ENCODE measurements around the gene GPRASP1. TPM values are rescaled to one million over a fixed set of nuclear protein-coding genes. Genes with fewer than 3 reads are reported as not detected.

The GPRASP1 gene
- total and polyA plus RNA-seq, 2 of the 13 experiments (the other 11 are each of a cell fraction or from before 2014, with no cell fraction given): 0.38 to 1.4 TPM

DNA sequence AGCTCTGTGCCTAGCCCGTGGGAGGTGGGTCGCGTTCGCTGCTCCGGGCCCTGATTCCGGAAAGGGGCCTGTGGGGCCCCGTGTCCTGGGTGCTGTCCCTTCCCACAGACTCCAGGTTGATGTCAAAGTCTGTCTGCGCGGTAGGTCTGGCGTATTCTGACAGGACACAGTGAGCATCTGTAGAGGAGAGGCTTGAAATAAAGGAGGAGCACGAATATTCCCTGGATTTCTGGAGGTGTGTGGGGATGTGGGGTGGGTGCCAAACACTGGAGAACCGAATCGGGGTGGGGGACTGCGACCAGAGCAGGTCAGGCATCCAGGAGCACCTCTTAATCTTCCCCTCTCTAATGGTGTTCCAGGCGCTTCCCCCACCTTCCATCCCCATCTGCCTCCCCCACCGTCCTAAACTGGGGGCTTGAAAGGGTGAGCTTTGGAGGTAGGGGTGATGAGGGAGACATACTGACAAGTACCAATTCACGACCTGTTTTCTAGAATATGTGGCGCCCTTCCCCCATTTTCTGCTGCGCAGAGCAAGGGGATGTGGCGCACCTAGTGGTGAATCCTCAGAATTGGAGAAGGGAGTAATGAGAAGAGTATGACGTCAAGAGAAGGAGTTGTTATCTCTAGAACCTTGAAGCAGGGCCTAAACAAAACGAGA is 877 bp downstream of the GPRASP1 start:
- Histone ChIP-seq H3K4me3 (replicated peaks in 1 of 3; ENCODE audit: insufficient read depth in 1 of 3, low read depth in 2 of 3, low read length in 3 of 3) (no peak overlapping the region), H3K4me1 (ENCODE audit: insufficient read depth, low read length) (no peaks in the 10 kb centered on the region), H3K79me2 (ENCODE audit: insufficient read depth, low read length) (no peaks in the 10 kb centered on the region), H3K36me3 (replicated peaks in 1 of 2; ENCODE audit: control insufficient read depth in 1 of 2, insufficient read depth in 2 of 2, low read length in 2 of 2) (no peaks in the 10 kb centered on the region), H3K27me3 (ENCODE audit: control insufficient read depth in 1 of 2, insufficient read depth in 2 of 2, low read length in 2 of 2) (no peaks in the 10 kb centered on the region), H3K9me3 (ENCODE audit: low read length) (no peaks in the 10 kb centered on the region), H4K20me1 (ENCODE audit: insufficient read depth, low read length) (no peaks in the 10 kb centered on the region), H3K9ac (ENCODE audit: insufficient read depth, low read depth, low read length) (no peak overlapping the region), H2AFZ (ENCODE audit: low read length) (no peak overlapping the region), H3K4me2 (ENCODE audit: low read depth, low read length) (no peak overlapping the region), H3K27ac (ENCODE audit: extremely low read length, insufficient read depth, low read length) (no peak overlapping the region)
- intact Hi-C loops (cut with micrococcal nuclease; ENCODE audit: unreplicated experiment) (no loop called here), in situ Hi-C loops (cut with HindIII; ENCODE audit: extremely low pct_ligation_motif_present, low pct_unique_long_range_greater_than_20kb) (no loop called here)
- ATAC-seq (no peak), DNase-seq (ENCODE audit: low spot score) (no peak), FAIRE-seq (no peak)
- POLR2A ChIA-PET: no interaction called here
- no peak for TF ChIP-seq ZNF460 (CRISPR knock-in tag; IDR thresholded peaks at IDR 0.05; ENCODE audit: borderline replicate concordance)
- no peak for TF ChIP-seq ZNF33A (CRISPR knock-in tag; IDR thresholded peaks at IDR 0.05; ENCODE audit: borderline replicate concordance)
- no peak for TF ChIP-seq MED8 (CRISPR knock-in tag; IDR thresholded peaks at IDR 0.05; ENCODE audit: insufficient replicate concordance)
- TF ChIP-seq ZNF709 (CRISPR knock-in tag; IDR thresholded peaks at IDR 0.05): no peak
- TF ChIP-seq HMGA1 (CRISPR knock-in tag; conservative IDR thresholded peaks at IDR 0.05): no peak
- TF ChIP-seq ZKSCAN8 (CRISPR knock-in tag; IDR thresholded peaks at IDR 0.05; ENCODE audit: borderline replicate concordance): no peak
- TF ChIP-seq, protein P1, sequence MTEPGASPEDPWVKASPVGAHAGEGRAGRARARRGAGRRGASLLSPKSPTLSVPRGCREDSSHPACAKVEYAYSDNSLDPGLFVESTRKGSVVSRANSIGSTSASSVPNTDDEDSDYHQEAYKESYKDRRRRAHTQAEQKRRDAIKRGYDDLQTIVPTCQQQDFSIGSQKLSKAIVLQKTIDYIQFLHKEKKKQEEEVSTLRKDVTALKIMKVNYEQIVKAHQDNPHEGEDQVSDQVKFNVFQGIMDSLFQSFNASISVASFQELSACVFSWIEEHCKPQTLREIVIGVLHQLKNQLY (CRISPR knock-in tag; IDR thresholded peaks at IDR 0.05): no peak
- TF ChIP-seq ZNF772 (CRISPR knock-in tag; IDR thresholded peaks at IDR 0.05): no peak
- TF ChIP-seq CC2D1A (CRISPR knock-in tag; IDR thresholded peaks at IDR 0.05): no peak
- TF ChIP-seq SMAD9 (CRISPR knock-in tag; IDR thresholded peaks at IDR 0.05): no peak
- no TSS peak for BruUV-seq (replicated peaks)
- WGBS (ENCODE audit: low lambda C conversion rate): over 99% methylated on average over 14 of the region's 22 CpGs
- CTCF ChIA-PET (ENCODE audit: low intra/inter-chr PET ratio, low total read pairs): no interaction called here
